ENCODE measurements around the gene MRPL9.
"Not testable (repeated sequence)": the region's sequence is repeated elsewhere in the genome, so short reads cannot be mapped to it uniquely, and the experiment has no call there.

MRPL9 gene

DNA sequence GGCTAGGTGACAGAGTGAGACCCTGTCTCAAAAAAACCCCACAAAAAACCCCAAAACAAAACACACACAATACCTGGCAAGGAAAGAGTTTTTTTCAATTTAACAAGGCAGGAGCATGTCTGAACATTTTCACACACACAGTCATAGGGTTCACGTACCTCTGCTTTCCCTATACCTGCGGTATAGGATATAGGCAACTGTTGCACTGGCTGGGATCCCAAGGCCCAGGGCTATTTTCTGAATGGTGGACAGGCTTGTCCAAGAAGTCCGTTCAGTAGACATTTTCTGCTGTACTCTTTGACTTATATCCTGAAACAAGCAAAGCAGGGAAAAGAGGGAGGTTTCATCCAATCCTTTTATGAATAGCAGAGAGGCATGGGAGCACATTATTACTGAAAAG lies 19.4 kb upstream of the MRPL9 start:
- DNase-seq = no peak

DNA sequence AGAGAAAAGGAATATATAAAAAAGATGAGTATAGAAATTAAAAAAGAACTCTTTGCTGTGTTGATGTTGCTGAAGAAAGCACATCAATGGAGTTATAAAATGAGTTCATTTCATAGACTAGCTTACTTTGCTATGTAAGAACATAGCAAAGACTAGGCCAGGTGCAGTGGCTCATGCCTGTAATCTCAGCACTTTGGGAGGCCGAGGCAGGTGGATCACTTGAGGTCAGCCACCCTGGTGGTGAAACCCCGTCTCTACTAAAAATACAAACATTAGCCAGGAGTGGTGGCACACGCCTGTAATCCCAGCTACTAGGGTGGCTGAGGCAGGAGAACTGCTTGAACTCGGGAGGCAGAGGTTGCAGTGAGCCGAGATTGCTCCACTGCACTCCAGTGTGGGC lies 18.7 kb upstream of the MRPL9 start:
- DNase-seq = not testable (repeated sequence)

DNA sequence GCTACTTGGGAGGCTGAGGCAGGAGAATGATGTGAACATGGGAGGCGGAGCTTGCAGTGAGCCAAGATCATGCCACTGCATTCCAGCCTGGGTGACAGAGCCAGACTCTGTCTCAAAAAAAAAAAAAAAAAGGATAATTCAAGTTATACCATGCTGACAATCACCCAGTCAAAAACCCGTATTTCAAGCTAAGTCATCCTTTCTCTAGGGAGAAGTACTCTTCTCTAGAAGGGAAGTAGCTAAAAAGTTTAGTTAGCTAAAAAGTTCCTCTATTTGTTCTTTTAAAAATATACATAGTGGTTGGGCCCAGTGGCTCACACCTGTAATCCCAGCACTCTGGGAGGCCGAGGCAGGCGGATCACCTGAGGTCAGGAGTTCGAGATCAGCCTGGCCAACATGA lies 17.4 kb upstream of the MRPL9 start:
- not testable (repeated sequence) for DNase-seq

DNA sequence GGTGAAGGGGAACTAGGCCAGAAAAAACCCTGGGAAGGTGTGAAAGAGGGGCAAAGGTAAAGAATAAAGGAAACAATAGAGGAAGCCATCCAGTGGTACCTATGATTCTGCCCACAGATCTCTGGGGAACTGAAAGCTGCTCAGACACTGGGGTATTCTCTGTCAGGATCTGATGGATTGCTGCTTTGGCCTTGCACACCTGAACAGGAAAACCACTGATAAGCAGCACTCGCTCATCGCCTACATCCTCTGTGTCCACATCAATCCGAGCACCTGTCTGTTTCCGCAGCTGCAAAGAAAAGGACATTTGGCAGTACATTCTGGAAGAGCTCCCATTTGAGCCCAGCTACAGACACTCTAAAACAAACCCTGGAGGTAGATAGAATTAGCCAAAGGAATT lies 16.6 kb upstream of the MRPL9 start:
- DNase-seq = no peak

DNA sequence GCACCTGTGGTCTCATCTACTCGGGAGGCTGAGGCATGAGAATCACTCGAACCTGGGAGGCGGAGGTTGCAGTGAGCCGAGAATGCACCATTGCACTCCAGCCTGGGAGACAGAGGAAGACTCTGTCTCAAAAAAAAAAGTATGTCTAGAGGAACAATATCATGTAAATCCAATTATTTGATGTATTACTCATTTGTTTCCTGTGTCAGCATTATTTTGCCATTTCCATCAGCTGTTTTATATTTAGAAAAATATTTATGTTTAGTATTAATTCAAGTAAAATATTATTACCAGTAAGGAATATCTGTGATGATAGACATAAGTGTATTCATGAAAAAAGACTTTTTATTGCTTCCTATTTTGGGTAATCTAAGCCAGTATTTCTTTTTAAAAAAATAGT lies 14.0 kb upstream of the MRPL9 start:
- no peak for DNase-seq

DNA sequence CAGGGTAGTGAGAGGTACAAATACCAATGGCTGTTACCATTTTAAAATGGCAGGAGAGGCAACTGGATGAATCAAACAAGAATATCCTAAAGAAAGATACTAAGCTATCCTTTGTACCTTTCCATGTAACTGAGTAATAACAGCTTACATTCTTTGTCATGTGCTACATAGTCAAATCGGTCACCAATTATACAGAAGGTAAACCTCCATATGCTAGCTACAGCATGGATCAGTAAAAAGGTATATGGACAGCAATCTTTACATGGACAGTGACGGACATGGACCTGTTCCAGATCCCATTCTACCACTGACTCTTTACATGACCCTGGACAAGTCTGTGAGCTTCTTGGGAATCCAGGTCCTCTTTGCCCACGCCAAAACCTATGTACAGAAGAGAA lies 13.4 kb upstream of the MRPL9 start:
- no peak for DNase-seq

DNA sequence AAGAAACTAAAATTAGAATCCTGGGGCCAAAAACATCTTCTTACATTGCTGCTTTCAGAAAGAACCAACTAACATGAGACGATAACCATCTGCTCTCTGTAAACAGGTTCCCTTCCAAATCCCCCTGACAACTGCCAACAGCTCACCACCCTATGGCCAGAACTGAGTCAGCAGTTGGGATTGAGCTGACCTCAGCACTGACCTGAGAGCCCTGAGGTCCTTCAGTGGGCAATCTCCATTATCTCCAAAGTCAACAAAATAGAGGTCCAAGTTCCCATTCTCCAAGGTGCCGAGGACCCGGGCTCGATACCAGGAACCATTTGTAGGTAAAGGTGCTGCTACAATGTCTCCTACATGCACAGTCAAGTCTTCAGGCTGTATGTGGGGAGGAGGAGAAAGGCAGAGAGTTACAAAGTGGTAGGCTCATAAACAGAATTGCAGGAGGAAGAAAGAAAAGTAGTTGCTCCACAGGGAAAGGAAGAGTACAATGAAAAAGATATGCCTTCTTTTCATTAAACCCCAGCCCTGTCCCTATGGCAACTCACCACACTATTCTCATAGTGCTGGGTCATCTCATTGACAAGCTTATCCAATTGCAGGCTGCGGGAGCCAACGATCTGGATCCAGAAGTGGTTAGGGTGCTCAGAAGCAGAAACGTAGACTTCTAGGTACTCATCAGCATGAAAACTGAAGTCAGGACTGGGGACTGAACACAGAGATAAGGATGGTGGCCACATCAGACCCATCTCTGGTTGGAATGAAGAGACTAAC lies 12.8 kb upstream of the MRPL9 start:
- no peak for DNase-seq

DNA sequence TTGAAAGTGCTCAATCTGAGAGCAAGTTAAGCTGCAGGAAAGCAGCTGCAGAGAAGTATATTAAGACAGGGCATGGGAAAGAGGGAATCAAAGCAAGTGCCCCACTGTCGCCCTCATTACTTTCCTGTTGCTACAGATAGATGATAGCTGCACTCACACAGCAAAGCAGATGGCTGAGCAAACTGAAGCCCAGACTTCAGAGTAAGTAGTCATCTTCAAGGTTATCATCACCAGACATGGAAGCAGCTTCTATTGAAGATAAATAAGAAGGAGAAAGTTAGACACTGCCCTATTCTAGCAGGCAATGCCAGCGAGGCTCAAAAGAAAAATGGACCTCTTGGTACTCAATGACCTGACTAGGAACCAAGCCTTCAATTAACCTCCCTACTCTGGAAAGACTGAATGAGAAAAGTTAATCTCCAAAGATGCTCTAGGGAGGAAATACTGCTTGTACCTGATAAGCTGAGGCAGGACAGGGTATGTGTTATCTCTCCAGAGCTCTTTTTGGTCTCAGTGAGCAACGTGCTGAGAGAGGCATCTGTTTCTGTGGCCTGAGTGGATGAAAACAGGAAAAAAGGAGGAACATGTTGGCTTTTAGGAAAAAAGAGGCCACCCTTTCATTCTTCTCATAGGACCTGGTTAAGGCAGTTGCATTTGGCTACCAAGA lies 11.1 kb upstream of the MRPL9 start:
- DNase-seq = no peak

DNA sequence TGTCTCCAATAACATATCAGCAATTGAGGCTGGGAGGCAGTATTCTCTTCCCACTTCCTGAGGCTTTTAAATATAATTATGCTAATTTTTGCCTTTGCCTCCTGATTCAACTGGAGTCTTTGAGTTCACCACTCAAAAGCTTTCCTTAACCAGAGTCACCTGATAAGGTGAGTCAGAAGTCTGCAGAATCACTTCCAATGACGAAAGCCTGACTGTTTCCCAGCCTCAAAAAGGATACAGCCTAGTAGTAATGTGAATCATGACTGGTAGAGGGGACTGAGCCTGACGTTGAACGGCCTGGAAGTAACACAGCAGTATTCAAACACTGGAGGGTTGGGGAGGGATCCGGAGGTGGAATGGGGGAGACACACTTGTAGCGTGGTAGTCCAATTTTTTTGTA lies 10.4 kb upstream of the MRPL9 start:
- DNase-seq = no peak

DNA sequence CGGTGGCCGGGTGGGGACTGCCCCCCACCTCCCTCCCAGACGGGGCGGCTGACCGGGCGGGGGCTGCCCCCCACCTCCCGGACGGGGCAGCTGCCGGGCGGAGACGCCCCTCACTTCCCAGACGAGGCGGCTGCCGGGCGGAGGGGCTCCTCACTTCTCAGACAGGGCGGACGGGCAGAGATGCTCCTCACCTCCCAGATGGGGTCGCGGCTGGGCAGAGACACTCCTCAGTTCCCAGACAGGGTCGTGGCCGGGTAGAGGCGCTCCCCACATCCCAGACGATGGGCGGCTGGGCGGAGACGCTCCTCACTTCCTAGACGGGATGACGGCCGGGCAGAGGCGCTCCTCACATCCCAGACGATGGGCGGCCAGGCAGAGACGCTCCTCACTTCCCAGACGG lies 6.0 kb upstream of the MRPL9 start:
- not testable (repeated sequence) for DNase-seq

DNA sequence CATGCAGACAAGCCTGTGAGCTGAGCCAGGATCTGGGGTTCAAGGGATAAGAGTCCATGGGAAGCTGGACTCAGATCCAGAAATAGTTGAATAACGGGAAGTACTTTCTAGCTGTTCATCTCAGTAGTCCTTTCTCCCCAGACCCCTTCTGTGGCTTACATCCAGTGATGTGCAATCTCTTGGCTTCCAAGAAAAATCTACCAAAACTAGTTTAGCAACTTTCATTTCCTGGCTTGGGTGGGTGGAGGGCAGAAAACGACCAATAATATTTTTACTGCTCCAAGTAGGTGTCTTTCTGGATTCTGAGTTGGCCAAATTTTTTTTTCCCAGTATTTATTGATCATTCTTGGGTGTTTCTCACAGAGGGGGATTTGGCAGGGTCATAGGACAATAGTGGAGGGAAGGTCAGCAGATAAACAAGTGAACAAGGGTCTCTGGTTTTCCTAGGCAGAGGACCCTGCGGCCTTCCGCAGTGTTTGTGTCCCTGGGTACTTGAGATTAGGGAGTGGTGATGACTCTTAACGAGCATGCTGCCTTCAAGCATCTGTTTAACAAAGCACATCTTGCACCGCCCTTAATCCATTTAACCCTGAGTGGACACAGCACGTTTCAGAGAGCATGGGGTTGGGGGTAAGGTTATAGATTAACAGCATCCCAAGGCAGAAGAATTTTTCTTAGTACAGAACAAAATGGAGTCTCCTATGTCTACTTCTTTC lies 5.2 kb upstream of the MRPL9 start:
- not testable (repeated sequence) for DNase-seq

DNA sequence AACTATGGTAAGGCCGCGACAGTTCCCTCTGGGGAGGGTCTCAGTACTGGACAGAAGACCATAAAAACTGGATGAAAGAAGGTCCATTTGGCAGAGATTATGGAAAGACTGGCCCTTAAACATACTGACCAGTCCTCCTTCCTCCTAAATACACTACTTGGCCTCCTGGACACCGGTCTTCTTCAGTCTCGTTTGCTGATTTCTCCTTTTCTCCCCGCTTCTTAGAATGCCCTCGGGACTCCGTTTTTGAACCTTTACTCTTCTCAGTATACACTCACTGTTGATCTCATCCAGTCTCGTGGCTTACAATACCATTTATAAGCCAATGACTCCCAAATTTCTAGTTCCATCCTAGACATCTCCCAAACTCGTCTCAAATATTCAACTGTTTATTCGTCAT lies 694 bp upstream of the MRPL9 start:
- no peak for DNase-seq

DNA sequence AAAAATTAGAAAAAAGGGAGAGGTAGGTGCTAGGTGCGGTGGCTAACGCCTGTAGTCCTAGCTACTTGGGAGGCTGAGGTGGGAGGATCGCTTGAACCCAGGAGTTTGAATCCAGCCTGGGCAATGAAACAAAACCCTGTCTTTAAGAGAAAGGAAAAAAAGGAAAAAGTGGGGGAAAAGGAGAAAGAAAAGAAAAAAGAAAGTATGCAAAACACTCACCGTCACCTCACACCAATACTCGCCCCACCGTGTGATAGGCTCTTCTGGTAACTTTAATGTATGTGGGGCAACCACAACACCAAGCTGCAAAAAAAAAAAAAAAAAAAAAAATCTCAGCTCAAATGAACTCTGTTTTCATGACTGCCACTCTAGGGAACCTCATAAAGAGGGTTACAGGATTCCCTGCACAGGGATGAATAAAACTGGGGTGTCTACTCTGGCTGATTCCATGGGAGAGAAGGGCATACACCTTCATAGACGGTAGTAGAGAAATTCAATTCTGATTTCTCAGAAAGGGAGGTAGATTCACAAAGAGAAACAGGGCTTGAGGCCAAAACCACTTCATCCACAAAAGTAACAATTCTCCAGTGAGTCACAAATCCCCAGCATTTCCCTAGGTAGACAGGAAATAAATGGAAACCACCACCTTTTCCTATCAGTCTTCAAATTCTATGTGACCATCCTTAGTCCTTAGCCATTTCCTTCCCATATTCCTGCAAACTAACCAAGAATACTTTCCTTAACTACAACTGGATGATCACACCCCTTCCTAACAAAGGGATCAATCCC lies 2.5 kb downstream of the MRPL9 start:
- no peak for DNase-seq

DNA sequence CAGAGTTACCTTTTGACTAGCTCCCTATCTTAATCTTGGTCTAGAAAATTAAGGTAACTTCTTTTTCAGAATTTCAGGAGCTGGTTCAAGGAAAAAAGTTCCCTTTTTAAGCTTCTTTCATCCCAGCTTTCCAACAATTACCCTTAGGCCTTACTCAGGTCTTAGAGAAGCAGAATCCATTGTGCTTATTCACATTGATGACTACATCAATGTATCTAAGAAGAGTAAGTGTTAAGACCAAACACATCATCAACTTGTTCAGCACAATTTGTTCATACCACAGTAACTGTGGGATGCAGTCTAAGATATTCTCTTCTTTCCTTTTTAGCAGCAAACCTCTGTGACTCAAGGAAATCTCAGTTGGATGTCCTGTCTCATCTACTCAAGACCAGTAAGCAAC lies 4.1 kb downstream of the MRPL9 start:
- DNase-seq = no peak

DNA sequence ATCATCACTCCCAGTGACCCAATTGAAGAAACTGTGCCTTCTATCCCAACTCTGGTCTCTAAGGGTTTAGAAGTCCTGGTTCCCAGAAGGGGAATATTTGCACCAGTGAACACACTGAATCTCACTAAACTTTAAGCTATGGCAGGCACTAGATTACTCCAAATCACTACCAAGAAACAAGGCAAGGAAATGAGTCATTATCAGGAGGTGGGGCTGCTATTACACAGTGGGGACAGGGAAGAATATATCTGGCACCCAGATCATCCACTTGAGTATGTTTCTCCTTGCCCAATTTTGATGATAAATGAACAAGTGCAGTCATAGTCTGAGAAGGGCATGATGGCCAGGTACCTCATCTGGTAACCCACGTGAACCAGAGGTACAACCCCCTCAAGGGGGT lies 7.0 kb downstream of the MRPL9 start:
- DNase-seq = no peak

DNA sequence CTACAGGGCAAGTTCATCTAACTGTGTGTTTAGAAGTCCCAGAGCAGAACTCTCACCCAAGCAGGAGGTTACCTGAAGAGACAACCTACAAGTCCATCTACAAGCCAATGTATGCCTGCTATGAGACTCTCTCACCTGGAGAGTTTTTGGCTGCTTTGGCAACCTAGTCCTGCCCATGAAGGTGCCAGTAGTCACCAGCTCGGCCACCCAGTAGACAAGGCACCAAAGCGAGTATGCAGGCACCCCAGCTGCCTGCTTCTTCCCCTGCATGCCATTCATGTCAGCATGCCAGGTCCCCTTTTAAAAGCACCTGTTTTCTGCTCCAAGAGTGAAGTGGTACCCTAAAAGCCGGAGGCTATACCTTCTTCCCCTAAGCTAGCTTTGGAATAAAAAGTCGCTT lies 21.8 kb downstream of the MRPL9 start:
- DNase-seq = no peak

DNA sequence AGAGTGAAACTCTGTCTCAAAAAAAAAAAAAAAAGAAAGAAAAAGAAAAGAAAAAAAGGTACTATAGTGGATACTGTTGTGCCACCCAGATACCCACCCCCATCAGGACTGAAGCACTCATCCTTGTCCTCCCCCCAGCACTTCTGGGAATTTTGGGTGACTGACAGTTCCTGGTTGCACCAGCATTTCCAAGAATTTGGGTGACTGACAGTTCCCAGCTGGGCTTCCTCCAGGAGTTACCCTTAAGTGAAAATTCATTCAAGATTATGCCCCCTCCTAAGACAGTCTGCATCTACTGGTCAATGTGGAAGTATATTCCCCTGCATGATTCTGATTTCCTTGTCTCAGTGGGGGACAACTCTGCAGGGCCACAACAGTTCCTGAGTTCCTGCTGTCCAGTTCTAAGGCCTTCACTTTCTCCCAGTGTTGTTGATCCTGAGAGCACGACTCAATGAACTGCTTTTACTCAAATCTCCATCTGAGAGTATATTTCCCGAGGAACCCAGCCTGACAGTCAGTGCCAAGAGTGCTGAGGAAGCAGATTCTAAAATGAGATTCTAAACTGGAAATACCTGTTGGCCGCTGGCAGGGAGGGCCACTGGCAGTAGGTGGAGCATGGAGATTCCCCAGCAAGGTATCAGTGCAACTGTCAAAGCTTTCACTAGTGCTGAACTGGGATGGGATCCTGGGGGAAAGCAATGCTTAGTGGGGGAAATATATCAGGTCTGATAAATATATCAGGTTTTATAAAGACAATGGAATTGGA lies 23.5 kb downstream of the MRPL9 start:
- DNase-seq = no peak

DNA sequence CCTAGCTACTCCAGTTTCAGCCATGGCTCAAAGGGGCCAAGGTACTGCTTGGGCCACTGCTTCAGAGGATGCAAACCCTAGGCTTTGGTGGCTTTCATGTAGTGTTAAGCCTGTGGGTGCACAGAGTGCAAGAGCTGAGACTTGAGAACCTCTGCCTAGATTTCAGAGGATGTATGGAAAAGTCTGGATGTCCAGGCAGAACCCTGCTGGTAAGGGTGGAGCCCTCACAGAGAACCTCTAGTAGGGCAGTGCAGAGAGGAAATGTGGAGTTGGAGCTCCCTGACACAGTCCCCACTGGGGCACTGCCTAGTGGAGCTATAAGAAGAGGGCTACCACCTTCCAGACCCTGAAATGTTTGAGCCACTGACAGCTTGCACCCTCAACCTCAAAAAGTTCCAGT lies 25.8 kb downstream of the MRPL9 start:
- DNase-seq = no peak

DNA sequence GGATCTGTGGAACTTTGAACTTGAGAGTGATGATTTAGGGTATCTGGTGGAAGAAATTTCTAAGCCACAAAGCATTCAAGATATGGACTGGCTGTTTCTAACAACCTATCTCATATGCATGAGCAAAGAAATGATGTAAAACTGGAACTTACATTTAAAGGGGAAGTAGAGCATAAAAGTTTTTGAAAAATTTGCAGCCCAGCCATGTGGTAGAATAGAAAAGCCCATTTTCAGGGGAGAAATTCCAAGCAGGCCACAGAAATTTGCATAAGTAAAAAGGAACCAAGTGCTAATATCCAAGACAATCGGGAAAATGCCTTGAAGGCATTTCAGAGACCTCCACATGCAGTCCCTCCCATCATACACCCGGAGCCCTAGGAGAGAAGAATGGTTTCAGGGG lies 26.3 kb downstream of the MRPL9 start:
- no peak for DNase-seq

DNA sequence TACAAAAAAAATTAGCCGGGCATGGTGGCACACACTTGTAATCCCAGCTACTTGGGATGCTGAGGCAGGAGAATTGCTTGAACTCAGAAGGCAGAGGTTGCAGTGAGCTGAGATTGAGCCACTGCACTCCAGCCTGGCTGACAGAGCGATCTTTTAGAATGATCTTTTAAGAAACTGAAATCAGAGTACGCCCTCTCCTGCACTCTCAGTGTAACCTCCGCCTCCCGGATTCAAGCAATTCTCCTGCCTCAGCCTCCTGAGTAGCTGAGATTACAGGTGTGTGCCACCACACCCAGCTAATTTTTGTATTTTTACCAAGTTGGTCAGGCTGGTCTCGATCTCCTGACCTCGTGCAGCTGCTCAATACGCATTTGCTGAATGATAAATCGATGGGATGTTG lies 29.3 kb downstream of the MRPL9 start:
- not testable (repeated sequence) for DNase-seq

DNA sequence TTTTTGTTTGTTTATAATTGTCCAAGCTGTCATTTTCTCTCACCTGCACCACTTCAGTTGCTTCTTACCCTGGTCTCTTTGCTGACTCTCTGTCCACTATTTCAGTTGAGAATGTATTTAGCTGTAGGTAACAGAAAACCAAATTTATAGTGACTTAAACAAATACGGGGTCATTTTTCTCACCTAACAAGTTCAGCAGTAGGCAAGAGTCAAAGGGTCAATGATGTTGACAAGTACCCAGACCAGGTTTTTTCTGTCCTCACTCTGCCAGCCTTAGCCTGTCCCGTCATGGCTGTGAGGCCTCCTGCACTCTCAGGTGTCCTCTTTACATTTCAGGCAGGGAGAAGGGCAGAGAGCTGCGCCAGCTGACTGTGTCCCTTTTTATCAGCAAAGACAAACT lies 30.2 kb downstream of the MRPL9 start:
- no peak for DNase-seq

DNA sequence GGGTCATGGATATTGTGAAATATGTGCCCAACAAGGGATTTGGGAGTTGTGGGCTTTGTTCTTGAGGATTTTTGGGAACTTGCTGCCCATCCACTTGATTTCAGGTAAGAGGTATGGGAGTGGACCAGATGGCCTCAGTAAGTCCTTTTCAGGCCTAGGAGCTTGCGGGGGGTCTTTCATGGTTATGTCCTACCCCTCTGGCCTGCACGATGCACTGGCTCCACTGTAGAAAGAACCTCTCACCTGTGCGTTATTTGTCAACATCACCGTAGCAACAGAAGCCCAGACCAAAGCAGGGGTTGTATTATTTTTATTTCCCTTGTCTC lies 33.4 kb downstream of the MRPL9 start:
- no peak for DNase-seq
